IPS-NIHi11 (cell line): Measurements from ENCODE around the gene DNMT3B.
"Not testable (repeated sequence)": the region's sequence is repeated elsewhere in the genome, so short reads cannot be mapped to it uniquely, and the experiment has no call there.

Source experiments
- DNase-seq: peaks from one replicate; pipeline ENCODE4 v3.0.0; 2012; ENCODE audit warnings: mixed read lengths, low spot score

DNMT3B gene

GRCh38 chr20:32792316-32792715 is 30.1 kb downstream of the DNMT3B start:
- DNase-seq = peak; percentile 39

GRCh38 chr20:32792731-32793458 is 30.7 kb downstream of the DNMT3B start:
- no peak for DNase-seq

- DNase-seq = no peak
These were observed 34.3 kb downstream of the DNMT3B start for GRCh38 chr20:32796383-32796948.

GRCh38 chr20:32796981-32797451 is 34.8 kb downstream of the DNMT3B start:
- no peak for DNase-seq

- DNase-seq = not testable (repeated sequence)
These were observed 35.4 kb downstream of the DNMT3B start for GRCh38 chr20:32797571-32797970.

GRCh38 chr20:32798046-32798981 is 36.1 kb downstream of the DNMT3B start:
- DNase-seq = no peak

GRCh38 chr20:32803092-32803491 is 40.9 kb downstream of the DNMT3B start:
- DNase-seq = no peak

GRCh38 chr20:32804022-32804715 is 42.0 kb downstream of the DNMT3B start:
- no peak for DNase-seq

- DNase-seq = no peak
These were observed 42.6 kb downstream of the DNMT3B start for GRCh38 chr20:32804817-32805216.

GRCh38 chr20:32805721-32806120 is 43.5 kb downstream of the DNMT3B start:
- no peak for DNase-seq

- no peak for DNase-seq
These were observed 44.2 kb downstream of the DNMT3B start for GRCh38 chr20:32806356-32806755.

GRCh38 chr20:32807706-32808105 is 45.5 kb downstream of the DNMT3B start:
- DNase-seq = peak; percentile 60

GRCh38 chr20:32808438-32808837 is 46.3 kb downstream of the DNMT3B start:
- no peak for DNase-seq

GRCh38 chr20:32809907-32810306 is 47.7 kb downstream of the DNMT3B start:
- no peak for DNase-seq

- no peak for DNase-seq
These were observed 48.8 kb downstream of the DNMT3B start for GRCh38 chr20:32810941-32811340.

GRCh38 chr20:32811886-32812285 is 49.7 kb downstream of the DNMT3B start:
- DNase-seq = no peak

- peak; percentile 91 for DNase-seq
These were observed 58.0 kb downstream of the DNMT3B start for GRCh38 chr20:32819992-32820697.

- DNase-seq = no peak
These were observed 58.7 kb downstream of the DNMT3B start for GRCh38 chr20:32820698-32821377.

GRCh38 chr20:32822225-32822624 is 60.0 kb downstream of the DNMT3B start:
- DNase-seq = no peak

GRCh38 chr20:32823078-32823477 is 60.9 kb downstream of the DNMT3B start:
- no peak for DNase-seq
